HepG2 (cell line): Measurements from ENCODE around the gene C15orf62. TPM values are rescaled to one million over a fixed set of nuclear protein-coding genes. Genes with fewer than 3 reads are reported as not detected.

Experiments
- ARNTL ChIP-seq: sonication (generic); formaldehyde crosslinking; IDR thresholded peaks from 2 replicates; pipeline ENCODE4 v1.4.0; 2020; ENCODE audit warnings: mild to moderate bottlenecking, missing genetic modification reagents
- CBX2 ChIP-seq, 2 experiments: fragments of 200-600 bp in 1 of 2; sonication (generic); formaldehyde crosslinking in 1 of 2; IDR thresholded peaks; 2 replicates each; pipeline versions ENCODE4 v1.7.0 to v1.8.1; 2018 to 2022; ENCODE audit warnings: low read depth in 2 of 2, low read length in 1 of 2, mild to moderate bottlenecking in 1 of 2, missing genetic modification reagents in 1 of 2
- MATR3 ChIP-seq: sonication (generic); formaldehyde crosslinking; IDR thresholded peaks from 2 replicates; pipeline ENCODE4 v1.4.0; 2020; ENCODE audit warnings: missing genetic modification reagents
- MED1 ChIP-seq: sonication (generic); formaldehyde crosslinking; IDR thresholded peaks from 2 replicates; pipeline ENCODE4 v1.4.0; 2020; ENCODE audit warnings: missing genetic modification reagents
- MTA1 ChIP-seq: sonication (generic); formaldehyde crosslinking; IDR thresholded peaks from 2 replicates; pipeline ENCODE4 v1.4.0; 2020; ENCODE audit warnings: missing genetic modification reagents, mild to moderate bottlenecking, borderline replicate concordance
- NCOA1 ChIP-seq: sonication (generic); formaldehyde crosslinking; IDR thresholded peaks from 2 replicates; pipeline ENCODE4 v1.9.0; 2021; ENCODE audit warnings: missing genetic modification reagents
- PLRG1 ChIP-seq: fragments of 450-650 bp; conservative IDR thresholded peaks from 2 replicates; pipeline ENCODE4 v1.6.1; 2016
- ZNF761 ChIP-seq: sonication (generic); formaldehyde crosslinking; conservative IDR thresholded peaks from 2 replicates; pipeline ENCODE4 v1.4.0; 2020; ENCODE audit warnings: mild to moderate bottlenecking, missing genetic modification reagents
- polyA plus RNA-seq, 8 experiments: library from polyadenylated mRNA; depleted of rRNA in 3 of 8; stranded (reverse) in 7 of 8; unstranded in 1 of 8; fragments of >200 nt; fragmentation: Illumina TruSeq in 4 of 8; extraction: Trizol in 4 of 8; gene quantifications; 2 replicates each; pipeline versions ENCODE4 v1.2.1 to v1.2.3, GENCODE V29; 2011 to 2016; ENCODE audit warnings: low read depth in 4 of 8, missing spikeins in 1 of 8, mixed read lengths in 1 of 8; ENCODE audit not compliant: insufficient read depth in 1 of 8
- total RNA-seq, 5 experiments: library from RNA; depleted of rRNA; stranded (reverse); fragments of >200 nt; fragmentation: Illumina TruSeq; extraction: Trizol; gene quantifications; 2 replicates each; pipeline ENCODE4 v1.2.3, GENCODE V29; 2016; ENCODE audit warnings: low read depth in 1 of 5
- TF ChIP-seq, protein P1 (sequence below): IDR thresholded peaks from 2 replicates; pipeline ENCODE4 v1.6.1; 2018; ENCODE audit warnings: missing genetic modification reagents
- TF ChIP-seq, protein P2 (sequence below): sonication (generic); formaldehyde crosslinking; IDR thresholded peaks from 2 replicates; pipeline ENCODE4 v1.8.1; 2023; ENCODE audit warnings: mild to moderate bottlenecking, missing genetic modification reagents
- TF ChIP-seq, protein P3 (sequence below): sonication (generic); formaldehyde crosslinking; conservative IDR thresholded peaks from 2 replicates; pipeline ENCODE4 v1.8.0; 2022; ENCODE audit warnings: low read depth, missing genetic modification reagents
- TF ChIP-seq, protein P4 (sequence below): sonication (generic); formaldehyde crosslinking; IDR thresholded peaks from 2 replicates; pipeline ENCODE4 v1.9.0; 2021; ENCODE audit warnings: missing genetic modification reagents, borderline replicate concordance
- TF ChIP-seq, protein P5 (sequence below): sonication (generic); formaldehyde crosslinking; IDR thresholded peaks from 2 replicates; pipeline ENCODE4 v1.9.0; 2022; ENCODE audit warnings: missing genetic modification reagents, mild to moderate bottlenecking, borderline replicate concordance
- TF ChIP-seq, protein P6 (sequence below): sonication (generic); formaldehyde crosslinking; IDR thresholded peaks from 2 replicates; pipeline ENCODE4 v1.4.0; 2020; ENCODE audit warnings: mild to moderate bottlenecking, missing genetic modification reagents
- TF ChIP-seq, protein P7 (sequence below): sonication (generic); formaldehyde crosslinking; IDR thresholded peaks from 2 replicates; pipeline ENCODE4 v1.4.0; 2020; ENCODE audit warnings: low read depth, mild to moderate bottlenecking, missing genetic modification reagents

Gene C15orf62
- total and polyA plus RNA-seq, 2 of the 13 experiments (the other 11 are each of a cell fraction or from before 2014, with no cell fraction given) = 0.51 to 1.1 TPM

DNA sequence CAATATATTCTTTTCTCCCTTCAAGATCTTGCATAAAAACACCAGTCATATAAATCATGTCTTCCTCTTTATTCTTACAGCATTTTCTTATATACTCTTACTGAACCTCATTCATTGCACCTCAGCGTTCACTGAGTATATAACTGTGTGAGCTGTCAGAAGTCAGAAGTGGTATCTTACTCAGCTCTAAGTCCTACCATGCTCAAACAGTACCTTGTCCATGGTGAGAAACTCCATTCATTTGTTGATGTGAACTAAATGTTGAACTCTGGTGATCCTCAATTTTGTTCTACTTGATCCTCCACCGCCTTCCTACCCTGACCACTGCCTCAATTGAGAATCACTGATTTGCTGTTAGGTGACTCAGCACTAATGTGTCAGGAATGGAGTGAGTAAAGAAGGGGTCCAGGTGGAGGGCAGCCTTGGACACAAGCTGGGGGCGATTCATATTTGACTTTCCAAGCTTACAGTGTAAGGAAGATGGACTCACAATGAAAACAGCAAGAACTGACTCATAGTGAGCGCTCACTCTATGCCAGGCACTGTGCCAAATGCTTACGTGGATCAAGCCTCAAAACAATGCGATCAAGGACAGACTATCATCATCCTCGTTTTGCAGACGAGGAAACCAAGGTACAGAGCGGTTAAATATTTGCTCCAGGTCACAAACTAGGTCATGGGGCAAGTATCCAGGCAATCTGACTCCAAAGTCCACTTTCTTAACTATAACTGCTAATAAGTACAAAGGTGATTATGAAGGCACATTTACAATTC, 23.6 kb downstream of the C15orf62 start (continued):
- TF ChIP-seq, protein P1, sequence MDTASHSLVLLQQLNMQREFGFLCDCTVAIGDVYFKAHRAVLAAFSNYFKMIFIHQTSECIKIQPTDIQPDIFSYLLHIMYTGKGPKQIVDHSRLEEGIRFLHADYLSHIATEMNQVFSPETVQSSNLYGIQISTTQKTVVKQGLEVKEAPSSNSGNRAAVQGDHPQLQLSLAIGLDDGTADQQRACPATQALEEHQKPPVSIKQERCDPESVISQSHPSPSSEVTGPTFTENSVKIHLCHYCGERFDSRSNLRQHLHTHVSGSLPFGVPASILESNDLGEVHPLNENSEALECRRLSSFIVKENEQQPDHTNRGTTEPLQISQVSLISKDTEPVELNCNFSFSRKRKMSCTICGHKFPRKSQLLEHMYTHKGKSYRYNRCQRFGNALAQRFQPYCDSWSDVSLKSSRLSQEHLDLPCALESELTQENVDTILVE (CRISPR knock-in tag) = peak; percentile 69; the same call in 1 of the 2 replicates
- TF ChIP-seq MTA1 (CRISPR knock-in tag) = no peak
- TF ChIP-seq, protein P2, sequence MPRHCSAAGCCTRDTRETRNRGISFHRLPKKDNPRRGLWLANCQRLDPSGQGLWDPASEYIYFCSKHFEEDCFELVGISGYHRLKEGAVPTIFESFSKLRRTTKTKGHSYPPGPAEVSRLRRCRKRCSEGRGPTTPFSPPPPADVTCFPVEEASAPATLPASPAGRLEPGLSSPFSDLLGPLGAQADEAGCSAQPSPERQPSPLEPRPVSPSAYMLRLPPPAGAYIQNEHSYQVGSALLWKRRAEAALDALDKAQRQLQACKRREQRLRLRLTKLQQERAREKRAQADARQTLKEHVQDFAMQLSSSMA (CRISPR knock-in tag) = no peak
- TF ChIP-seq, protein P3, sequence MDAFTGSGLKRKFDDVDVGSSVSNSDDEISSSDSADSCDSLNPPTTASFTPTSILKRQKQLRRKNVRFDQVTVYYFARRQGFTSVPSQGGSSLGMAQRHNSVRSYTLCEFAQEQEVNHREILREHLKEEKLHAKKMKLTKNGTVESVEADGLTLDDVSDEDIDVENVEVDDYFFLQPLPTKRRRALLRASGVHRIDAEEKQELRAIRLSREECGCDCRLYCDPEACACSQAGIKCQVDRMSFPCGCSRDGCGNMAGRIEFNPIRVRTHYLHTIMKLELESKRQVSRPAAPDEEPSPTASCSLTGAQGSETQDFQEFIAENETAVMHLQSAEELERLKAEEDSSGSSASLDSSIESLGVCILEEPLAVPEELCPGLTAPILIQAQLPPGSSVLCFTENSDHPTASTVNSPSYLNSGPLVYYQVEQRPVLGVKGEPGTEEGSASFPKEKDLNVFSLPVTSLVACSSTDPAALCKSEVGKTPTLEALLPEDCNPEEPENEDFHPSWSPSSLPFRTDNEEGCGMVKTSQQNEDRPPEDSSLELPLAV (CRISPR knock-in tag) = no peak
- TF ChIP-seq, protein P4, sequence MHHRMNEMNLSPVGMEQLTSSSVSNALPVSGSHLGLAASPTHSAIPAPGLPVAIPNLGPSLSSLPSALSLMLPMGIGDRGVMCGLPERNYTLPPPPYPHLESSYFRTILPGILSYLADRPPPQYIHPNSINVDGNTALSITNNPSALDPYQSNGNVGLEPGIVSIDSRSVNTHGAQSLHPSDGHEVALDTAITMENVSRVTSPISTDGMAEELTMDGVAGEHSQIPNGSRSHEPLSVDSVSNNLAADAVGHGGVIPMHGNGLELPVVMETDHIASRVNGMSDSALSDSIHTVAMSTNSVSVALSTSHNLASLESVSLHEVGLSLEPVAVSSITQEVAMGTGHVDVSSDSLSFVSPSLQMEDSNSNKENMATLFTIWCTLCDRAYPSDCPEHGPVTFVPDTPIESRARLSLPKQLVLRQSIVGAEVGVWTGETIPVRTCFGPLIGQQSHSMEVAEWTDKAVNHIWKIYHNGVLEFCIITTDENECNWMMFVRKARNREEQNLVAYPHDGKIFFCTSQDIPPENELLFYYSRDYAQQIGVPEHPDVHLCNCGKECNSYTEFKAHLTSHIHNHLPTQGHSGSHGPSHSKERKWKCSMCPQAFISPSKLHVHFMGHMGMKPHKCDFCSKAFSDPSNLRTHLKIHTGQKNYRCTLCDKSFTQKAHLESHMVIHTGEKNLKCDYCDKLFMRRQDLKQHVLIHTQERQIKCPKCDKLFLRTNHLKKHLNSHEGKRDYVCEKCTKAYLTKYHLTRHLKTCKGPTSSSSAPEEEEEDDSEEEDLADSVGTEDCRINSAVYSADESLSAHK (CRISPR knock-in tag) = no peak
- no peak for TF ChIP-seq PLRG1
- TF ChIP-seq, protein P5, sequence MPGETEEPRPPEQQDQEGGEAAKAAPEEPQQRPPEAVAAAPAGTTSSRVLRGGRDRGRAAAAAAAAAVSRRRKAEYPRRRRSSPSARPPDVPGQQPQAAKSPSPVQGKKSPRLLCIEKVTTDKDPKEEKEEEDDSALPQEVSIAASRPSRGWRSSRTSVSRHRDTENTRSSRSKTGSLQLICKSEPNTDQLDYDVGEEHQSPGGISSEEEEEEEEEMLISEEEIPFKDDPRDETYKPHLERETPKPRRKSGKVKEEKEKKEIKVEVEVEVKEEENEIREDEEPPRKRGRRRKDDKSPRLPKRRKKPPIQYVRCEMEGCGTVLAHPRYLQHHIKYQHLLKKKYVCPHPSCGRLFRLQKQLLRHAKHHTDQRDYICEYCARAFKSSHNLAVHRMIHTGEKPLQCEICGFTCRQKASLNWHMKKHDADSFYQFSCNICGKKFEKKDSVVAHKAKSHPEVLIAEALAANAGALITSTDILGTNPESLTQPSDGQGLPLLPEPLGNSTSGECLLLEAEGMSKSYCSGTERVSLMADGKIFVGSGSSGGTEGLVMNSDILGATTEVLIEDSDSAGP = no peak
- TF ChIP-seq MED1 (CRISPR knock-in tag) = peak; percentile 86
- no peak for TF ChIP-seq CBX2 (IDR thresholded peaks at IDR 0.05; ENCODE audit: low read depth, low read length)
- TF ChIP-seq CBX2 (CRISPR knock-in tag; IDR thresholded peaks at IDR 0.05; ENCODE audit: low read depth) = no peak
- TF ChIP-seq MATR3 (CRISPR knock-in tag) = no peak
- TF ChIP-seq NCOA1 (CRISPR knock-in tag) = no peak
- TF ChIP-seq, protein P6, sequence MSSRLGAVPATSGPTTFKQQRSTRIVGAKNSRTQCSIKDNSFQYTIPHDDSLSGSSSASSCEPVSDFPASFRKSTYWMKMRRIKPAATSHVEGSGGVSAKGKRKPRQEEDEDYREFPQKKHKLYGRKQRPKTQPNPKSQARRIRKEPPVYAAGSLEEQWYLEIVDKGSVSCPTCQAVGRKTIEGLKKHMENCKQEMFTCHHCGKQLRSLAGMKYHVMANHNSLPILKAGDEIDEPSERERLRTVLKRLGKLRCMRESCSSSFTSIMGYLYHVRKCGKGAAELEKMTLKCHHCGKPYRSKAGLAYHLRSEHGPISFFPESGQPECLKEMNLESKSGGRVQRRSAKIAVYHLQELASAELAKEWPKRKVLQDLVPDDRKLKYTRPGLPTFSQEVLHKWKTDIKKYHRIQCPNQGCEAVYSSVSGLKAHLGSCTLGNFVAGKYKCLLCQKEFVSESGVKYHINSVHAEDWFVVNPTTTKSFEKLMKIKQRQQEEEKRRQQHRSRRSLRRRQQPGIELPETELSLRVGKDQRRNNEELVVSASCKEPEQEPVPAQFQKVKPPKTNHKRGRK (CRISPR knock-in tag) = no peak
- TF ChIP-seq, protein P7, sequence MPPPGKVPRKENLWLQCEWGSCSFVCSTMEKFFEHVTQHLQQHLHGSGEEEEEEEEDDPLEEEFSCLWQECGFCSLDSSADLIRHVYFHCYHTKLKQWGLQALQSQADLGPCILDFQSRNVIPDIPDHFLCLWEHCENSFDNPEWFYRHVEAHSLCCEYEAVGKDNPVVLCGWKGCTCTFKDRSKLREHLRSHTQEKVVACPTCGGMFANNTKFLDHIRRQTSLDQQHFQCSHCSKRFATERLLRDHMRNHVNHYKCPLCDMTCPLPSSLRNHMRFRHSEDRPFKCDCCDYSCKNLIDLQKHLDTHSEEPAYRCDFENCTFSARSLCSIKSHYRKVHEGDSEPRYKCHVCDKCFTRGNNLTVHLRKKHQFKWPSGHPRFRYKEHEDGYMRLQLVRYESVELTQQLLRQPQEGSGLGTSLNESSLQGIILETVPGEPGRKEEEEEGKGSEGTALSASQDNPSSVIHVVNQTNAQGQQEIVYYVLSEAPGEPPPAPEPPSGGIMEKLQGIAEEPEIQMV = no peak
- 0 out of 2 replicates have a peak, but pooled peaks have one; percentile 20 for TF ChIP-seq ARNTL (CRISPR knock-in tag)
- TF ChIP-seq ZNF761 (CRISPR knock-in tag) = no peak
